OCI-LY1 (cell line): ENCODE data around the gene ARHGEF19.

ENCODE experiments used
- H2AFZ ChIP-seq: fragments of 200-600 bp; sonication (generic), shearing (Covaris generic); 2 replicates; pipeline ENCODE4 v1.6.0; 2014; ENCODE audit warnings: antibody characterized with exemption, mild to moderate bottlenecking, low read length
- H3F3A ChIP-seq: fragments of 200-600 bp; sonication (generic), shearing (Covaris generic); 2 replicates; pipeline ENCODE4 v1.6.0; 2014; ENCODE audit warnings: mild to moderate bottlenecking, antibody characterized with exemption, low read length, moderate library complexity; ENCODE audit not compliant: insufficient read depth
- H3K27ac ChIP-seq: fragments of 200-600 bp; sonication (generic); 2 replicates; pipeline ENCODE4 v1.5.1; 2014; ENCODE audit warnings: low read length, mixed run types, mild to moderate bottlenecking, low read depth; ENCODE audit not compliant: poor library complexity, severe bottlenecking
- H3K27me3 ChIP-seq: fragments of 200-600 bp; sonication (generic); 2 replicates; pipeline ENCODE4 v1.6.0; 2014; ENCODE audit warnings: antibody characterized with exemption, mild to moderate bottlenecking, low read length, moderate library complexity; ENCODE audit not compliant: insufficient read depth
- H3K36me3 ChIP-seq: fragments of 200-600 bp; sonication (generic); 2 replicates; pipeline ENCODE4 v1.6.1; 2014; ENCODE audit warnings: mild to moderate bottlenecking, antibody characterized with exemption, low read length, moderate library complexity, mixed read lengths; ENCODE audit not compliant: insufficient read depth
- H3K4me1 ChIP-seq: fragments of 200-600 bp; sonication (generic); 2 replicates; pipeline ENCODE4 v1.5.1; 2014; ENCODE audit warnings: mild to moderate bottlenecking, low read length, moderate library complexity; ENCODE audit not compliant: insufficient read depth, severe bottlenecking
- H3K4me2 ChIP-seq: fragments of 200-600 bp; sonication (generic), shearing (Covaris generic); 2 replicates; pipeline ENCODE4 v1.6.1; 2014; ENCODE audit warnings: low read length
- H3K4me3 ChIP-seq: fragments of 200-600 bp; sonication (generic); 2 replicates; pipeline ENCODE4 v1.5.1; 2014; ENCODE audit warnings: low read length, low read depth, mild to moderate bottlenecking, mixed read lengths; ENCODE audit not compliant: poor library complexity, severe bottlenecking
- H3K79me2 ChIP-seq: fragments of 200-600 bp; shearing (Covaris generic); 2 replicates; pipeline ENCODE4 v1.6.1; 2016; ENCODE audit warnings: mixed run types, low read length, mixed read lengths; ENCODE audit not compliant: insufficient read depth
- H3K9ac ChIP-seq: fragments of 200-600 bp; sonication (generic), shearing (Covaris generic); 2 replicates; pipeline ENCODE4 v1.6.1; 2014; ENCODE audit warnings: mild to moderate bottlenecking, low read length, mixed read lengths
- H3K9me2 ChIP-seq: fragments of 200-600 bp; sonication (generic), shearing (Covaris generic); 2 replicates; pipeline ENCODE4 v1.6.1; 2014; ENCODE audit warnings: low read depth, mild to moderate bottlenecking, low read length, mixed read lengths
- H3K9me3 ChIP-seq: fragments of 200-600 bp; shearing (Covaris generic); 2 replicates; pipeline ENCODE4 v1.6.1; 2014; ENCODE audit warnings: low read length, mixed read lengths
- H4K20me1 ChIP-seq: fragments of 200-600 bp; sonication (generic), shearing (Covaris generic); 2 replicates; pipeline ENCODE4 v1.6.0; 2016; ENCODE audit warnings: mild to moderate bottlenecking, low read length; ENCODE audit not compliant: insufficient read depth
- CTCF ChIP-seq: fragments of 200-600 bp; sonication (generic), shearing (Covaris generic); IDR thresholded peaks from 2 replicates; pipeline ENCODE4 v1.5.1; 2017; ENCODE audit warnings: mild to moderate bottlenecking, antibody characterized with exemption, low read length, moderate library complexity, mixed read lengths
- EZH2 ChIP-seq: fragments of 200-600 bp; sonication (generic), shearing (Covaris generic); IDR thresholded peaks from 2 replicates; pipeline ENCODE4 v1.8.0; 2017; ENCODE audit warnings: borderline replicate concordance, mixed run types, mild to moderate bottlenecking, antibody characterized with exemption, low read length, moderate library complexity, mixed read lengths

Gene ARHGEF19

GRCh38 chr1:16167331-16168143, 44.9 kb downstream of the ARHGEF19 start:
- Histone ChIP-seq H3K9me2 (no peaks in the 10 kb centered on the region), H2AFZ (no peak overlapping the region), H3F3A (no peaks in the 10 kb centered on the region), H3K36me3 (no peaks in the 10 kb centered on the region), H3K27ac (no peak overlapping the region), H3K79me2 (no peaks in the 10 kb centered on the region), H3K4me2 (peak overlapping the region; percentile 62), H3K4me1 (peaks cover 16% of the 10 kb centered on the region), H4K20me1 (no peaks in the 10 kb centered on the region), H3K9me3 (no peaks in the 10 kb centered on the region), H3K4me3 (peak overlapping the region; percentile 53), H3K9ac (no peak overlapping the region), H3K27me3 (peaks cover 5% of the 10 kb centered on the region; the same call in 1 of the 2 replicates)
- TF ChIP-seq EZH2 (no peak), CTCF (no peak)

- Histone ChIP-seq H3F3A (no peaks in the 10 kb centered on the region), H2AFZ (no peak overlapping the region), H3K27me3 (peaks cover 9% of the 10 kb centered on the region), H3K4me1 (peaks cover 19% of the 10 kb centered on the region), H3K9ac (no peak overlapping the region), H4K20me1 (no peaks in the 10 kb centered on the region), H3K4me3 (no peak overlapping the region), H3K36me3 (no peaks in the 10 kb centered on the region), H3K9me3 (no peaks in the 10 kb centered on the region), H3K27ac (no peak overlapping the region), H3K9me2 (no peaks in the 10 kb centered on the region), H3K79me2 (no peaks in the 10 kb centered on the region), H3K4me2 (no peak overlapping the region)
- TF ChIP-seq CTCF (no peak), EZH2 (no peak)
Observed at GRCh38 chr1:16166117-16166516, 46.3 kb downstream of the ARHGEF19 start.

- Histone ChIP-seq H3F3A (no peaks in the 10 kb centered on the region), H3K79me2 (no peaks in the 10 kb centered on the region), H3K9ac (no peak overlapping the region), H3K36me3 (no peaks in the 10 kb centered on the region), H2AFZ (no peak overlapping the region), H3K4me2 (no peak overlapping the region), H3K9me2 (no peaks in the 10 kb centered on the region), H4K20me1 (no peaks in the 10 kb centered on the region), H3K4me3 (no peak overlapping the region), H3K4me1 (peaks cover 19% of the 10 kb centered on the region), H3K27me3 (peaks cover 4% of the 10 kb centered on the region), H3K27ac (no peak overlapping the region), H3K9me3 (no peaks in the 10 kb centered on the region)
- TF ChIP-seq EZH2 (no peak), CTCF (no peak)
Observed at GRCh38 chr1:16165548-16165947, 46.9 kb downstream of the ARHGEF19 start.
